ENCODE data around the gene HECW1.
"Not testable (repeated sequence)": the region's sequence is repeated elsewhere in the genome, so short reads cannot be mapped to it uniquely, and the experiment has no call there.

The HECW1 gene

GRCh38 chr7:43481902-43482678, 369.6 kb downstream of the HECW1 start:
- no peak for DNase-seq

GRCh38 chr7:43482679-43483252, 370.3 kb downstream of the HECW1 start:
- DNase-seq, result no peak

- DNase-seq, result no peak
These were observed 372.4 kb downstream of the HECW1 start for GRCh38 chr7:43484678-43485395.

GRCh38 chr7:43485580-43485979, 373.1 kb downstream of the HECW1 start:
- DNase-seq, result no peak

- not testable (repeated sequence) for DNase-seq
These were observed 373.6 kb downstream of the HECW1 start for GRCh38 chr7:43486008-43486407.

- DNase-seq, result no peak
These were observed 374.2 kb downstream of the HECW1 start for GRCh38 chr7:43486634-43487033.

- no peak for DNase-seq
These were observed 375.3 kb downstream of the HECW1 start for GRCh38 chr7:43487731-43488073.

- no peak for DNase-seq
These were observed 376.8 kb downstream of the HECW1 start for GRCh38 chr7:43489257-43489656.

- DNase-seq, result no peak
These were observed 377.6 kb downstream of the HECW1 start for GRCh38 chr7:43490016-43490415.

GRCh38 chr7:43491123-43491522, 378.7 kb downstream of the HECW1 start:
- no peak for DNase-seq

- DNase-seq, result no peak
These were observed 379.5 kb downstream of the HECW1 start for GRCh38 chr7:43491984-43492383.

- DNase-seq, result no peak
These were observed 380.4 kb downstream of the HECW1 start for GRCh38 chr7:43492896-43493295.

GRCh38 chr7:43495572-43495971, 383.1 kb downstream of the HECW1 start:
- DNase-seq, result no peak

GRCh38 chr7:43496596-43496995, 384.1 kb downstream of the HECW1 start:
- no peak for DNase-seq

- no peak for DNase-seq
These were observed 389.4 kb downstream of the HECW1 start for GRCh38 chr7:43501870-43502269.

- DNase-seq, result no peak
These were observed 390.5 kb downstream of the HECW1 start for GRCh38 chr7:43502941-43503340.

GRCh38 chr7:43505412-43505811, 393.0 kb downstream of the HECW1 start:
- no peak for DNase-seq

GRCh38 chr7:43506460-43506859, 394.0 kb downstream of the HECW1 start:
- DNase-seq, result no peak

- no peak for DNase-seq
These were observed 396.0 kb downstream of the HECW1 start for GRCh38 chr7:43508461-43508860.

- DNase-seq, result no peak
These were observed 397.5 kb downstream of the HECW1 start for GRCh38 chr7:43509906-43510305.

- DNase-seq, result no peak
These were observed 398.6 kb downstream of the HECW1 start for GRCh38 chr7:43511029-43511428.

GRCh38 chr7:43511769-43512515, 399.5 kb downstream of the HECW1 start:
- DNase-seq, result no peak

GRCh38 chr7:43513251-43513650, 400.8 kb downstream of the HECW1 start:
- no peak for DNase-seq
